ENCODE data around the gene EFCAB5. TPM values are rescaled to one million over a fixed set of nuclear protein-coding genes. Genes with fewer than 3 reads are reported as not detected.

EFCAB5 gene
- polyA plus RNA-seq, 1 donor (not counting 4 experiments of a cell fraction or from before 2014, with no cell fraction given), result 0.17 TPM

DNA sequence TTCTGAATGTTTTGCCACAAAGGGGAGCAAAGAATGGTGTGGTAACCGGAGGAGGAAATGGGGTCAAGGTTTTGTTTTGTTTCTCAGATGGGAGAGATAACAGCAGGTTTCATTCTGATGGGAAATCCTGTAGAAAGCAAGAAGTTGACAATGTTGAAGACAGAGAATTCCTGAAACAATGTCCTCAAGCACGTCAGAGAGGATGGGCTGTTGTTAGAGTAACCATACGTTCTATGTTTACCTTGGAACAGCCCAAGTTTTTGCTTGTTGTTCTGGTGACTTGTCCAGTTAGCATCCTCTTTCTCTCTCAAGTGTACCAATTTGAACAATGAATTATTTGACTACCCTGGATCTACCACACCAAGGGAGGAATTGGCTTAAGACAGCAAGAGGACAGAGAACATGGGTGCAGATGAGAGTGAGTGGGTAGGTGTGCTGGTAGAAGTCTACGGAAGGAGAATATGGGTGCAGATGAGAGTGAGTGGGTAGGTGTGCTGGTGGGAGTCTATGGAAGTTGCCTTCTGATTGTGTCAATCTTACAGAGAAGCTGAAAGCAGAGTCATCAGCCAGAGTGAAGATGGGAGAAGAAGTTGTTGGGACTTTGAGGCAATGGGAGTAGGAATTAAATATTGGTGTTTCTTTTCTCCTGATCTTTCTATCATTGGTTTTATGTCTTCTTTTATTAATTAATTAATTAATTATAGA, 160.4 kb downstream of the EFCAB5 start:
- H3K36me3 ChIP-seq (ENCODE audit: control insufficient read depth in 2 of 2, extremely low read depth in 1 of 2, insufficient read depth in 2 of 2, low read length in 2 of 2), result no peaks in the 10 kb centered on the region
- H3K27me3 ChIP-seq (ENCODE audit: control insufficient read depth, extremely low read depth, insufficient read depth, low read length), result peaks cover 8% of the 10 kb centered on the region
- H3K79me2 ChIP-seq (ENCODE audit: control insufficient read depth, insufficient read depth, low read length), result no peaks in the 10 kb centered on the region
- H3K9me3 ChIP-seq (ENCODE audit: control insufficient read depth, low read depth, low read length), result no peaks in the 10 kb centered on the region
- H3K27ac ChIP-seq (ENCODE audit: control insufficient read depth, insufficient read depth, low read length), result no peak overlapping the region
- H4K20me1 ChIP-seq (ENCODE audit: control insufficient read depth, extremely low read depth, insufficient read depth, low read length), result no peaks in the 10 kb centered on the region
- FAIRE-seq, result no peak
- no peak for DNase-seq (ENCODE audit: low read depth, low spot score)
- no peak overlapping the region for H2AFZ ChIP-seq (ENCODE audit: control insufficient read depth, low read length)
- H3K4me1 ChIP-seq (ENCODE audit: control insufficient read depth, extremely low read depth, insufficient read depth, low read length), result peaks cover 4% of the 10 kb centered on the region
- H3K4me3 ChIP-seq (ENCODE audit: control insufficient read depth in 2 of 3, extremely low read depth in 1 of 3, insufficient read depth in 2 of 3, low read depth in 1 of 3, low read length in 3 of 3), result no peak overlapping the region
- TF ChIP-seq, protein P1, sequence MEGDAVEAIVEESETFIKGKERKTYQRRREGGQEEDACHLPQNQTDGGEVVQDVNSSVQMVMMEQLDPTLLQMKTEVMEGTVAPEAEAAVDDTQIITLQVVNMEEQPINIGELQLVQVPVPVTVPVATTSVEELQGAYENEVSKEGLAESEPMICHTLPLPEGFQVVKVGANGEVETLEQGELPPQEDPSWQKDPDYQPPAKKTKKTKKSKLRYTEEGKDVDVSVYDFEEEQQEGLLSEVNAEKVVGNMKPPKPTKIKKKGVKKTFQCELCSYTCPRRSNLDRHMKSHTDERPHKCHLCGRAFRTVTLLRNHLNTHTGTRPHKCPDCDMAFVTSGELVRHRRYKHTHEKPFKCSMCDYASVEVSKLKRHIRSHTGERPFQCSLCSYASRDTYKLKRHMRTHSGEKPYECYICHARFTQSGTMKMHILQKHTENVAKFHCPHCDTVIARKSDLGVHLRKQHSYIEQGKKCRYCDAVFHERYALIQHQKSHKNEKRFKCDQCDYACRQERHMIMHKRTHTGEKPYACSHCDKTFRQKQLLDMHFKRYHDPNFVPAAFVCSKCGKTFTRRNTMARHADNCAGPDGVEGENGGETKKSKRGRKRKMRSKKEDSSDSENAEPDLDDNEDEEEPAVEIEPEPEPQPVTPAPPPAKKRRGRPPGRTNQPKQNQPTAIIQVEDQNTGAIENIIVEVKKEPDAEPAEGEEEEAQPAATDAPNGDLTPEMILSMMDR (optimal IDR thresholded peaks at IDR 0.05 in 1 of 3, IDR thresholded peaks at IDR 0.05 in 1 of 3, conservative IDR thresholded peaks at IDR 0.05 in 1 of 3; ENCODE audit: extremely low read depth in 1 of 3, insufficient read depth in 2 of 3, low read length in 3 of 3), result no peak
- no peak for TF ChIP-seq EZH2 (IDR thresholded peaks at IDR 0.05; ENCODE audit: low read length)
- no peak overlapping the region for H3K4me2 ChIP-seq (ENCODE audit: control insufficient read depth, extremely low read depth, insufficient read depth, low read depth, low read length)
- H3K9ac ChIP-seq (ENCODE audit: control insufficient read depth, extremely low read depth, insufficient read depth, low read length), result no peak overlapping the region
- H3K9me1 ChIP-seq (ENCODE audit: control insufficient read depth, extremely low read depth, insufficient read depth, low read length), result no peaks in the 10 kb centered on the region
- dilution Hi-C loops (cut with MboI; ENCODE audit: extremely low pct_ligation_motif_present, low sequenced_read_pairs), result no loop called here

DNA sequence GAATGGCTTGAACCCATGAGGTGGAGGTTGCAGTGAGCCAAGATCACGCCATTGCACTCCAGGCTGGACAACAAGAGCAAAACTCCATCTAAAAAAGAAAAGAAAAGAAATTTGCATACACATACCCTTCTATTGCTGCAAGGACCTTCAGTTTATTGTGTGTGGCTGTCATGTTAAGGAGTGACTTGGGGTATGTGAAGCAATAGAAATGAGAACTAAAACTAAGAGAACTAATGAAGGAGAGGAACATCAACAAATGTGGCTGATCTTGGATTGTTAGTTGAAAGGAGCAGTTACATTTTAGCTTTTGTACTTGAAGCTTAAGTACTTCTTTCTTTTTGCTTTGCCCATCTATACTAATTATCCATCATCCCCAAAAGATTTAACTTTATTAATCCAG, 162.5 kb downstream of the EFCAB5 start:
- dilution Hi-C loops (cut with MboI; ENCODE audit: extremely low pct_ligation_motif_present, low sequenced_read_pairs), result no loop called here
- DNase-seq (ENCODE audit: low read depth, low spot score), result no peak
- TF ChIP-seq EZH2 (IDR thresholded peaks at IDR 0.05; ENCODE audit: low read length), result no peak
- TF ChIP-seq, protein P1 (optimal IDR thresholded peaks at IDR 0.05 in 1 of 3, IDR thresholded peaks at IDR 0.05 in 1 of 3, conservative IDR thresholded peaks at IDR 0.05 in 1 of 3; ENCODE audit: extremely low read depth in 1 of 3, insufficient read depth in 2 of 3, low read length in 3 of 3), result no peak
- H3K9me3 ChIP-seq (ENCODE audit: control insufficient read depth, low read depth, low read length), result no peaks in the 10 kb centered on the region
- H3K9ac ChIP-seq (ENCODE audit: control insufficient read depth, extremely low read depth, insufficient read depth, low read length), result no peak overlapping the region
- H3K79me2 ChIP-seq (ENCODE audit: control insufficient read depth, insufficient read depth, low read length), result no peaks in the 10 kb centered on the region
- H3K4me3 ChIP-seq (ENCODE audit: control insufficient read depth in 2 of 3, extremely low read depth in 1 of 3, insufficient read depth in 2 of 3, low read depth in 1 of 3, low read length in 3 of 3), result no peak overlapping the region
- no peaks in the 10 kb centered on the region for H3K36me3 ChIP-seq (ENCODE audit: control insufficient read depth in 2 of 2, extremely low read depth in 1 of 2, insufficient read depth in 2 of 2, low read length in 2 of 2)
- peaks cover 4% of the 10 kb centered on the region for H3K4me1 ChIP-seq (ENCODE audit: control insufficient read depth, extremely low read depth, insufficient read depth, low read length)
- no peaks in the 10 kb centered on the region for H3K9me1 ChIP-seq (ENCODE audit: control insufficient read depth, extremely low read depth, insufficient read depth, low read length)
- no peaks in the 10 kb centered on the region for H4K20me1 ChIP-seq (ENCODE audit: control insufficient read depth, extremely low read depth, insufficient read depth, low read length)
- H3K27ac ChIP-seq (ENCODE audit: control insufficient read depth, insufficient read depth, low read length), result no peak overlapping the region
- H3K27me3 ChIP-seq (ENCODE audit: control insufficient read depth, extremely low read depth, insufficient read depth, low read length), result peaks cover 8% of the 10 kb centered on the region
- FAIRE-seq, result no peak
- no peak overlapping the region for H2AFZ ChIP-seq (ENCODE audit: control insufficient read depth, low read length)
- no peak overlapping the region for H3K4me2 ChIP-seq (ENCODE audit: control insufficient read depth, extremely low read depth, insufficient read depth, low read depth, low read length)

Data from keratinocyte (primary cell).